Activated CD4-positive, CD25-positive, alpha-beta regulatory T cell treated with anti-CD3 and anti-CD28 coated beads, Interleukin-2, amount 50 U/mL, for 24 hours (primary cell): ENCODE data around the gene CIDEA.

ENCODE experiments used
- ATAC-seq, 2 donors: fragments of 150-1000 bp; cut with Tn5 transposase; one replicate each; pipeline ENCODE4 v1.10.0; 2021; ENCODE audit warnings: mild to moderate bottlenecking in 1 of 2, moderate library complexity in 1 of 2

CIDEA gene

DNA sequence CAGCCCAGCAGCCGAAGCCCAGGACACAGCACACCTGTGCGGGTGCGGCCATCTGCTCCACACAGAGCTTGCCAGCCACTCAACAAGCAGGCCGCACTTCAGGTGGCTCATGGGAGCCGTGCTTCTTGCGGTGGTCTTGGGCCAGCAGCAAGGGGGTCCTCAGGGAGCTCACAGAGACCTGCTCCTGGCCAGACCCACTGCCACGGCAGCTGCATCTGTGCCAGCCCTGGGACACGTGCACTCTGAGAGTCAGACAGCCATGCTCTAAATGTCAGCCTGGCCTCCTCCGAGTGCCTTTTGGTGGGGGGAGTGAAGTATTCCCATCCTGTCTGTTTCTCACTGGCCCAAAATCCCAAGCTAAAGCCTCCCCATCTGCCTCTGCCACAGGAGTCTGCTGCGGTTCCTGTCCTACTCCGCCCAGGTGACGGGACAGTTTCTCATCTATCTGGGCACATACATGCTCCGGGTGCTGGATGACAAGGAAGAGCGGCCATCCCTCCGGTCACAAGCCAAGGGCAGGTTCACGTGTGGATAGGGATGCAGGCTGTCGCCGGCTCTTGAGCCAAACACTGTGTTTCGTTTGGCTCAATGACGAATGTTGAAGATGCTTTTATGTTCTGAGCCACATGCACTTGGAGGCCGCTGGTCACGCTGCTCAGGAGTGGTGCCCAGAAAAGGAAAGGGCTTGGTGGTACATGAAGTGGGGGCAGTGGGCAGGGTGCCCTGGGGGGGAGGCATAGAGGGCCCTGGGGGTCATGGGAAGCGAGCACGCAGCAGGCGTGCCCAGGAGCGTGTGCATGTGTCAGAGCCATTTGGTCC is 22.8 kb downstream of the CIDEA start:
- ATAC-seq, result no peak

- no peak for ATAC-seq
Observed at GRCh38 chr18:12278215-12278671, 24.1 kb downstream of the CIDEA start.

- no peak for ATAC-seq
Observed at GRCh38 chr18:12278741-12279682, 24.9 kb downstream of the CIDEA start.

DNA sequence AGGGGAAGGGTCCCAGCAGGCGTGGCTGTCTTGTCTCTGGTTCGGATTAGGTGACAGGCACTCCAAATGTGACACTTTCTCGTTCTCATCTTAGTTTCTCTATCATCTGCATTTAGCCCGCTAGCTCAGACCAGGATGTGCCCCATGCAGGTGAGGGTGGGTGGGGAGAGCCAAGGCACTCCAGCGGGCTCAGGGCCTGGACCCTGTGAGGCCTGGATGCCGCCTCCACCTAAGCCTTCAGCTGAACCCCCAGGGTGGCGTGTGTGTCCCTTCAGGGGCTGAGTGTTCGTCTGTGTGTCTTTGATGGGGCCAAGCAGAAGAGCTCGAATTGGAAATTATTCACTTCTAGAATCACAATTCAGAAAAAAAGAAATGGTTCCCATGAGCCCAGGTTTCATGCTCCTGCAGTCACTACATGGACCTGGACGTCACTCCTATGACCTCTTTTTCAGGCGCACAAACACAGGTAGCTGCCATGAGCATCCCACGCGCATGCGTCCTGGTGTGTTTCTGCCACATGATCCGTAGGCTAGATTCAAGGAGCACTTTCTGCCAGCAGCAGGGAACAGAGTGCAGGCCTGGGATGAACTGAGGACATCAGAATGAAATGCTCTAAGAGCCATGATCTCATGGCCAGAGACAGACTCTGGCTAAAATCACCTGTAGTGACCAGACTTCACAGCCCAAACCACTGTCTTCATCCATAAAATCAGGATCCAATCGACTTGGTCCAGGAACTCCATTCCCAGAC is 25.8 kb downstream of the CIDEA start:
- no peak for ATAC-seq

- no peak for ATAC-seq
Observed at GRCh38 chr18:12281861-12282260, 27.7 kb downstream of the CIDEA start.

DNA sequence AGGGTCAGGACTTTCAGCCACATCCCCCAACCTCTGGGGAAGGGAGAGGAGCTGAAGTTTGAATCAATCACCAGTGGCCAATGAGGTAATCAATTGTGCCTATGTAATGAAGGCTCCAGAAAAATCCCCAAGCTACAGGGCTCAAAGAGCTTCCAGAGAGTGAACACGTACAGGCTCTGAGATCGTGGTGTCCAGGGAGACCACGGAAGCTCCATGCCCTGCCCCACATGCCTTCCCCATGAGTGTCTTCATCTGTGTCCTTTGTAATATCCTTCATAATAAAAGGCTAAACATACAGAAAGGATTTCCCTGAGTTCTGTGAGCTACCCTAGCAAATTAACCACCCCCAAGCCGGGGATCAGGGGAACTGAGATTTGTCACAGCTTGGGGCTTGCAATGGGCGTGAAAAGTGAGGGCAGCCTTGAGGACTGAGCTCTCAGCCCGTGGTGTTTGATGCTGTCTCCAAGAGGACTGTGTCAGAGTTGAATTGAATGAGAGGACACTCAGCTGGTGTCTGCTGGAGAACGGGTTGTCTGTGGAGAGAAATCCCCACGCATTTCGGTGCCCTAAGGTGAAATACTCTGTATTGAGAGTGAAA is 28.4 kb downstream of the CIDEA start:
- ATAC-seq, result no peak

DNA sequence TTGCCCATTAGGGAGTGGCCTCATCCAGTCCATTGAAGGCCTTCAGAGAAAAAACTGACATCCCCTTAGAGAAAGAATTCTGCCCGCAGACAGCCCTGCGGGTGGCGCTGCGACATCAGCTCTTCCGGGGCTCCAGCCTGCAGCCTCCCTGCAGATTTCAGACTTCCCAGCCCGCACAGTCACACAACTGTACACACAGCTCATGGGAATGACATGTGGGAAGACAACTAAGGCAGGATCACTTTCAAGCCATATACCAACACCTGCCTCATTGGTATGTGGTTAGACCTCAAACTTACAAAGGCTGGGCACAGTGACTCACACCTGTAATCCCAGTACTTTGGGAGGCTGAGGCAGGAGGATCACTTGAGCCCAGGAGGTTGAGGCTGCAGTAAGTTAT is 29.1 kb downstream of the CIDEA start:
- no peak for ATAC-seq

DNA sequence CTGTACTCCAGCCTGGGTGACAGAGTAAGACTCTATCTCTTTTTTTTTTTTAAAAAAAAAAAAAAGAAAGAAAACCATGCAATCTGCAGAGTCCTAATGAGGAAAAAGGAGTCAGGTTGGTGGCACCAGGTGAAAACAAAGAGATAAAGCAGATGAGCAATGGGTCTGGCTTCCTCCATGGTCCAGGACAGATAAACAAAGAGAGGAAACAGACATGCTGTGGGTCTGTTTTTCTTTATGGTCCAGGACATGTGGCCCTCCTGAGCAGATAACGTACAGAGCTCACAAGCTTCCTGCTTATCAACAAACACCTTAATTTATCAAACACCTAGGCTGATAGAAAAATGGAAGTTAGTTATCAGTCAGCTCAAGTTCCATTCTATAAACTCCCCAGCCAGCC is 29.5 kb downstream of the CIDEA start:
- no peak for ATAC-seq

DNA sequence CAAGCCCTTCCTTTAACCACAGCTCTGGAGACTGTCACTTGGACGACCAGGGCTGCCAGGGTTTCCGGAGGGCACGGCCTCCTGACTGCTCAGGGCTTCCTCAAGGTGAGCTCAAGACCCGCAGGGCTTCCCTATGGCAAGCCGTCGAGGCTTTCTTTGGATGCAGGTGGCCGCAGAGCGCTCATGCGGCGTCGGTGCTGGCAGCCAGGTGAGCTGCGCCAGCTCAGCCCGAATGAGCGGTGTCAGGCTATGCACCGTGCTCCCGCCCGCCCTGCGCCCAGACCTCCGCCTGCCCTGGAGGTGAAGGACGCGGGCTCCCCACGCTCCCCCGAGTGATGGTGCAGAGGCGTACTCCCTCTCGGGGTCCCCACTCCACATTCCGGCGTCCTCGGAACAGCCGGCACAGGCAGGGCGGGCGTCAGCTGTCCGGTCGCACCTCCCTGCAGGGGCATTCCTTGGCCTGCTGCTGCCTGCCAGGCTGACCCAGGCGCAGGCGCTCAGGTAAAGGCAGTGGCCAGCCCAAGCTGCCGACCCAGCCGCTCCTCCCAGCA is 33.0 kb downstream of the CIDEA start:
- no peak for ATAC-seq

DNA sequence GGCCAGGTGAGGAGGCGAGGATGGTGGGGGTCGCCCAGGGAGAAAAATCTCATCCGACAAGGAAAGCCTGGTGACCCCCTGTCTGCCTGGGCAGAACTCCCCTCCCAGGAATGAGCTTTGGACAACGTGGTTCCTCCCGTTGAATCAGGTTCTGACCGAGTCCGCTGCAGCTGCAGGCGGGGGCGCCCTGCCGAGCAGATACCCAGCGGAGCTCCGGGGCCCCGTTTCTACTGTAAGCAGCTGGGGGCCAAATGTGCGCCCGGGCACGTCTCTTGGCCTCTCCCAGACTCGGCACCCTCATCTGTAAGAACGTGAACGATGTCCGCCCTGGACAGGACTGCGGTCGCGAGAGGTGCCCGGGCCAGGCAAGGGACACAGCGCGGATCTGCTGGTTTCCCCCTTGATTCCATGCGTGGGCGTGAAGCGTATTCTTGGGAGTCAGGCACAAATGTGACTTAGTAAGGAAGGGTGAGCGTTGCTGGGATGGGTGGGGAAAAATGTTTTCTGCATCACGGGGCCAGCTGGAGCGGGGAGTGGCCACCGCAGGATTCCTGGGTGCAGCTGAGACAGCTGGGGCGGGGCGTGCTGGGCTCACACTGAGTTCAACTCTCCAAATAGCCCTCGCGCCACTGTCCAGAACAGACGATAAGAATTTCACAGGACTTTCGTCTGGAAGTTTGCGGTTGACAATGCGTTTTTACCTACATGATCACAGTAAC is 33.7 kb downstream of the CIDEA start:
- no peak for ATAC-seq

GRCh38 chr18:12288403-12288755 is 34.2 kb downstream of the CIDEA start:
- ATAC-seq, result no peak

GRCh38 chr18:12290086-12290485 is 35.9 kb downstream of the CIDEA start:
- ATAC-seq, result no peak

- no peak for ATAC-seq
Observed at GRCh38 chr18:12291161-12291560, 37.0 kb downstream of the CIDEA start.

GRCh38 chr18:12291690-12292089 is 37.5 kb downstream of the CIDEA start:
- no peak for ATAC-seq

DNA sequence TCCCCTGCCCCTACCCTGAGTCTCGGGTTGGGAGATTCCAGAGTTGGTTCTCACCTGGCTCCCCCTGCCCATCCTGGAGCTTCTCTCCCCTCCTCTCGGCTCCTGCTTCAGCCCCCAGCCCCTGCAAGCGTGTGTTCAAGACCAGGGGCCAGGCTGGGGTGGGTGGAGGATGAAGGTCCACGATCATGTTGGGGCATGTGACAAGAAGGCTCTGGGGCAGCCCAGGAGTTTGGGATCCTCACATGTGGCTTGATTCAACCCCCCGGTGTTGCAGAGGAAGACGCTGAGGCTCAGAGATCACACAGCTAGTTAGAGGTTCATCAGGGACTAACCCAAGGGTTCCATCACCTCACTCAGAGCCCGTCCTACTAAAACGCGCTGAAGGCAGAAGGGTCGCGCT is 39.7 kb downstream of the CIDEA start:
- ATAC-seq, result no peak

DNA sequence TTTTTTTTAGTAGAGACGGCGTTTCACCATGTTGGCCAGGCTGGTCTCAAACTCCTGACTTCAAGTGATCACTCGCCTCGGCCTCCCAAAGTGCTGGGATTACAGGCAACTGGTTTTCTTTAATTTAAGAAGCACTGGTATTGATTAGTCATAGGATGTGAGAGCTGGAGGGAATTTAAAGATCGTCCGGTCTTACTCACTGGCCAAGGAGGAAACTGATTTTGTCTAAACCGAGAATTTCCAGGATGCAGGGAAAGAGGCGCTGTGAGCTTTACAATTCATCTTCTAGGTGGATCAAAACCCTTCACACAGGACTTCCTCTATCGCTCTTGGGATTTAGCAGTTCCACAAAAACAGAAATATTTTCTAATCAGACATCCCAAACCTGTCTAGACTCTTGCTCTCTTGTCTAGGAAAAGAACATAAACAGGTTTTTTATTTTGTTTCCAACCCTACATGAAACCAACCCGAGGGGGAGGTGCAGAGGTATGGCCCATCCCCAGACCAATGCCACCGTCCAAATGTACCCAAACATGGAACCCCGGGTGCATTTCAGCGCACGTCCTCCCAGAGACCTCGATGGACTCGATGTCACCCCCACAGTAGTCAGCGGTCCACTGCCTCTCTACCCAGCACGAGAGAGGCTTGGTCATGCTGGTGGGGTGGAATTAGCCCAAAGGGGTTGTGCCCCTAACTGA is 41.4 kb downstream of the CIDEA start:
- ATAC-seq, result no peak

- ATAC-seq, result no peak
Observed at GRCh38 chr18:12296087-12296403, 41.9 kb downstream of the CIDEA start.

GRCh38 chr18:12296457-12296856 is 42.3 kb downstream of the CIDEA start:
- ATAC-seq, result no peak

GRCh38 chr18:12299862-12300261 is 45.7 kb downstream of the CIDEA start:
- no peak for ATAC-seq

DNA sequence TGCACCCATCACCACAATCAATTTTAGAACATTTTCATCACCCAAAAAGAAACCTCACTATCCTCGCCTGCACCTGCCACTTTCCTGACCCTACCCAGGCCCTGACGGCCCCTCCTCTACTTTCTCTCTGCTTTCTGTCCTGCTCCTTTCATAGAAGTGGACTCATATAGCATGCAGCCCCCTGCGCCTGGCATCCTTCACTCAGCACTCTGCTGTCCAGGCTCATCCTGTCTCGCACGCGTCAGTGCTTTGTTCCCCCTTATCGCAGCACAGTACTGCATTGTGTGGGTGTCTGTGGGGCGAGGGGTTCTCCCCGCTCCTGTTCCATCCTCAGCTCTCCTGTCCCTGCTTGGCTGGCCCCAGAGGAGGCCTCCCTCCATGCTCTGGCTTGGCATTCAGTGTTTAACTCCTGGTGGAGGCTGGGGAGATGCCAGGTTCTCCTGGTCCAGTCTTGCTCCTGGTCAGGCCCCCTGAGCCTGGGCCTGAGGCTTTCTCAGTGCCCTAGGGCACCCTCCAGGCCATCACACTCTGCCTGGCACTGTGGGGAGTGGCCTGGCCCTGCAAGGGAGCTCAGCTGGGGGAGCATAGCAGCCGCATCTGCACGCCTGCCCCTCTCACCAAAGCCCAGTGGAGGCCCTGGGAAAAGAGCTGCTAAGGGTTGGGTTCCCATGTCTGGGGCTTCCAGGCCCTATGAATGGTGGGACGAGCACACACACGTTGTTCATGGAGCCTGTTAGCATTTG is 47.3 kb downstream of the CIDEA start:
- ATAC-seq, result no peak
